Measurements from ENCODE around the gene SERPINA3.

- TF ChIP-seq POLR2AphosphoS5 (IDR thresholded peaks at IDR 0.05; ENCODE audit: low read depth, low read length) (no peak), TAF1 (IDR thresholded peaks at IDR 0.05; ENCODE audit: borderline replicate concordance, low read depth, low read length) (no peak), POLR2A (IDR thresholded peaks at IDR 0.05; ENCODE audit: low read depth, low read length) (no peak)
Measured at GRCh38 chr14:94605361-94605760, 6.8 kb upstream of the SERPINA3 start.
